Measurements from ENCODE around the gene SCGB1C2.

DNA sequence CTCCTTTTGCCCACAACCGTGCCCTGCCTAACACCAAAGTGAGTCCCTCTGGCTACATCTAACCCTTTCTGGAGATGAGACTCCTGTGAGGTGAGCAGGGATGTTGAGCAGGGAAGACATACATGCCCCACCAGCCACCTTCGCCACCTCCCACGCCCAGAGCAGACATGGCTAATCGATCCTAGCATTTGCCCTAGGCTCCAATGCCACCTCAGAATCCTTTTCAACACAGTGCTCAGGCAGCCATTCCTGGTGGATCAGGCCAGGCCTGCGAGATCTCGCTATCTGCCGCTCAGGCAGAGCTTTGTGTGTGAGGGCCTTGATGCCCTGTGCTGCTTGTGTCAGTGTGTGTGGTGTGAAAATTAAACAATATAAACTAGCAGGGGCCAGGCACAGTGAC is 21.0 kb downstream of the SCGB1C2 start:
- TF ChIP-seq, protein P1, sequence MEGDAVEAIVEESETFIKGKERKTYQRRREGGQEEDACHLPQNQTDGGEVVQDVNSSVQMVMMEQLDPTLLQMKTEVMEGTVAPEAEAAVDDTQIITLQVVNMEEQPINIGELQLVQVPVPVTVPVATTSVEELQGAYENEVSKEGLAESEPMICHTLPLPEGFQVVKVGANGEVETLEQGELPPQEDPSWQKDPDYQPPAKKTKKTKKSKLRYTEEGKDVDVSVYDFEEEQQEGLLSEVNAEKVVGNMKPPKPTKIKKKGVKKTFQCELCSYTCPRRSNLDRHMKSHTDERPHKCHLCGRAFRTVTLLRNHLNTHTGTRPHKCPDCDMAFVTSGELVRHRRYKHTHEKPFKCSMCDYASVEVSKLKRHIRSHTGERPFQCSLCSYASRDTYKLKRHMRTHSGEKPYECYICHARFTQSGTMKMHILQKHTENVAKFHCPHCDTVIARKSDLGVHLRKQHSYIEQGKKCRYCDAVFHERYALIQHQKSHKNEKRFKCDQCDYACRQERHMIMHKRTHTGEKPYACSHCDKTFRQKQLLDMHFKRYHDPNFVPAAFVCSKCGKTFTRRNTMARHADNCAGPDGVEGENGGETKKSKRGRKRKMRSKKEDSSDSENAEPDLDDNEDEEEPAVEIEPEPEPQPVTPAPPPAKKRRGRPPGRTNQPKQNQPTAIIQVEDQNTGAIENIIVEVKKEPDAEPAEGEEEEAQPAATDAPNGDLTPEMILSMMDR (optimal IDR thresholded peaks at IDR 0.05 in 1 of 3, IDR thresholded peaks at IDR 0.05 in 1 of 3, conservative IDR thresholded peaks at IDR 0.05 in 1 of 3; ENCODE audit: extremely low read depth in 1 of 3, insufficient read depth in 2 of 3, low read length in 3 of 3), result no peak
- TF ChIP-seq EZH2 (IDR thresholded peaks at IDR 0.05; ENCODE audit: low read length), result no peak

All from keratinocyte (primary cell).